Measurements from ENCODE around the gene TRIM14. TPM values are rescaled to one million over a fixed set of nuclear protein-coding genes. Genes with fewer than 3 reads are reported as not detected.

Gene TRIM14
- total RNA-seq, 1 donor from 2014 or later, result 44.4 TPM

Other genes with a start within 250 kb of the TRIM14 start
- gene TRMO, start 196.7 kb downstream of the TRIM14 start, total RNA-seq, result 11.5 TPM
- gene HEMGN, start 181.1 kb downstream of the TRIM14 start, total RNA-seq, result 0.14 TPM
- 90.5 TPM for gene ANP32B, start 135.9 kb downstream of the TRIM14 start, total RNA-seq
- 69.3 TPM for gene NANS, start 62.5 kb downstream of the TRIM14 start, total RNA-seq
- gene CORO2A, start 73.4 kb upstream of the TRIM14 start, total RNA-seq, result 129 TPM
- gene TBC1D2, start 136.4 kb upstream of the TRIM14 start, total RNA-seq, result 16.7 TPM